NCI-H1092 treated with DMSO at 0.1 percent for 48 hours (cell line): Measurements from ENCODE around the gene SLC2A6.

Experiments used
- DNase-seq: peaks from one replicate; lab custom pipeline; 2025; lab: John Stamatoyannopoulos, UW

Gene SLC2A6

GRCh38 chr9:133515615-133516255 lies 36.8 kb upstream of the SLC2A6 start:
- no peak for DNase-seq

- no peak for DNase-seq
These were observed 36.3 kb upstream of the SLC2A6 start for GRCh38 chr9:133515240-133515610.

- peak; percentile 95 for DNase-seq
These were observed 35.8 kb upstream of the SLC2A6 start for GRCh38 chr9:133514460-133515239.

GRCh38 chr9:133513214-133514100 lies 34.6 kb upstream of the SLC2A6 start:
- peak; percentile 84 for DNase-seq

- peak; percentile 30 for DNase-seq
These were observed 33.6 kb upstream of the SLC2A6 start for GRCh38 chr9:133512253-133513213.

GRCh38 chr9:133511607-133512006 lies 32.7 kb upstream of the SLC2A6 start:
- no peak for DNase-seq

GRCh38 chr9:133510926-133511505 lies 32.1 kb upstream of the SLC2A6 start:
- no peak for DNase-seq

GRCh38 chr9:133509179-133510083 lies 30.5 kb upstream of the SLC2A6 start:
- peak; percentile 96 for DNase-seq

GRCh38 chr9:133508046-133508445 lies 29.1 kb upstream of the SLC2A6 start:
- no peak for DNase-seq

- DNase-seq = no peak
These were observed 28.5 kb upstream of the SLC2A6 start for GRCh38 chr9:133507246-133507965.

GRCh38 chr9:133506653-133507038 lies 27.7 kb upstream of the SLC2A6 start:
- peak; percentile 18 for DNase-seq

GRCh38 chr9:133505901-133506652 lies 27.2 kb upstream of the SLC2A6 start:
- DNase-seq = no peak

GRCh38 chr9:133505186-133505830 lies 26.4 kb upstream of the SLC2A6 start:
- DNase-seq = no peak

- no peak for DNase-seq
These were observed 23.2 kb upstream of the SLC2A6 start for GRCh38 chr9:133502112-133502511.

GRCh38 chr9:133499892-133500270 lies 21.0 kb upstream of the SLC2A6 start:
- DNase-seq = no peak

GRCh38 chr9:133499132-133499891 lies 20.4 kb upstream of the SLC2A6 start:
- DNase-seq = no peak
